Central memory CD4-positive, alpha-beta T cell (primary cell): ENCODE data around the gene EHMT2.
A peak's percentile ranks its signal among the peaks of the same experiment; 100 is the strongest.
"Not testable (repeated sequence)": the region's sequence is repeated elsewhere in the genome, so short reads cannot be mapped to it uniquely, and the experiment has no call there.

ENCODE experiments used
- DNase-seq: peaks from one replicate; pipeline ENCODE4 v3.0.0; 2022
- total RNA-seq, 3 experiments: gene quantifications; one replicate each; lab custom pipeline; 2026; lab: John Stamatoyannopoulos, UW

EHMT2 gene
- total RNA-seq = 74.5 to 93.8 (median 84.3) reads per million in 3 experiments

DNA sequence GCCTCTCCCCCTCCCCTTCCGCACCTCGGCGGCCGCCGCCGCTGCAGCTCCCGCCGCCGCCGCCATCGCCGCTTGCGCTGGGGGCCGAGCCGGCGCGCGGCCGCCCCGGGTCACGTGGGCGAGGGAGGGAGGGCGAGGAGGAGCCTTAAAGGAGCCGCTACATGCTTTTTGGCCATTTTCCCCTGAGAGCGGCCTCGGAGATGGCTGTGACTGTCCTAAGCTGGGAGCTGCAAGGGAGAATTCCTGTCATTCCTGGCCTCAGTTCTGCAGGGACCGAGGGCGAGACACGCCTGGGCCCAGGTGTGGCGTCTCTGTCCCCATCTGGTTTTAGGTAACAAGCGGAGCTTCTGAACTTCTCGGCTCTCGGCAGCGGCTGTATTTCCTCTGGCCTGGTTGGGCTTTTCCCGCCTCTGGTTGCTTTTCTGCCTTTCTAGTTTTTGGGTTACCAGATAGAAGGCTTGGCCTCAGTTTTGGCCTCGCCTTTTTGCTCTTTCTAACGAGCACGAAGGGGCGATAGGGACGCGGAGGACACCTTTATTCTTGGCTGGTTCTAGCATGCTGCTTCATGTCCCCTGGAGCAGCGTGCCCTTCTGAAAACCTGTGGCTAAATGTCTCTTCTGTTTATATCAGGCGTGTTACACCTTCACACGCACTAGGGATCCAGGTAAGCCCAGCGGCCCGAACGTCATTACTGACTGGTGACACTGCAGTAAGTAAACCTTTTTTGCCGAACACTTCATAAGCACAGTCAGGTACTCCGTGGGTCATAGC, at the start of gene EHMT2:
TSS of gene EHMT2 (minus strand) at position 87 of the 771 bp plus-strand sequence. CDS start at position 66, 21 bp downstream.
- DNase-seq = peak; percentile 83

- no peak for DNase-seq
Measured at GRCh38 chr6:31947070-31947675, 49.7 kb upstream of the EHMT2 start.

DNA sequence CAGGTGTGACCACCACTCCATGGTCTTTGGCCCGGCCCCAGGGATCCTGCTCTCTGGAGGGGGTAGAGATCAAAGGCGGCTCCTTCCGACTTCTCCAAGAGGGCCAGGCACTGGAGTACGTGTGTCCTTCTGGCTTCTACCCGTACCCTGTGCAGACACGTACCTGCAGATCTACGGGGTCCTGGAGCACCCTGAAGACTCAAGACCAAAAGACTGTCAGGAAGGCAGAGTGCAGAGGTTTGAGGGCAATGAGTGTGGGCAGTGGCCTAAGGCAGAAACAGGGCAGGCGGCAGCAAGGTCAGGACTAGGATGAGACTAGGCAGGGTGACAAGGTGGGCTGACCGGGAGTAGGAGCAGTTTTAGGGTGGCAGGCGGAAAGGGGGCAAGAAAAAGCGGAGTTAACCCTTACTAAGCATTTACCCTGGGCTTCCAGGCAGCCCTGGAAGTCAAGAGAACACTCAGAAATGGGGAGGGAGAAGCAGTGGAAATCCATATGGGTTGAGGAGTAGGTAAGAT, 48.9 kb upstream of the EHMT2 start:
- no peak for DNase-seq

DNA sequence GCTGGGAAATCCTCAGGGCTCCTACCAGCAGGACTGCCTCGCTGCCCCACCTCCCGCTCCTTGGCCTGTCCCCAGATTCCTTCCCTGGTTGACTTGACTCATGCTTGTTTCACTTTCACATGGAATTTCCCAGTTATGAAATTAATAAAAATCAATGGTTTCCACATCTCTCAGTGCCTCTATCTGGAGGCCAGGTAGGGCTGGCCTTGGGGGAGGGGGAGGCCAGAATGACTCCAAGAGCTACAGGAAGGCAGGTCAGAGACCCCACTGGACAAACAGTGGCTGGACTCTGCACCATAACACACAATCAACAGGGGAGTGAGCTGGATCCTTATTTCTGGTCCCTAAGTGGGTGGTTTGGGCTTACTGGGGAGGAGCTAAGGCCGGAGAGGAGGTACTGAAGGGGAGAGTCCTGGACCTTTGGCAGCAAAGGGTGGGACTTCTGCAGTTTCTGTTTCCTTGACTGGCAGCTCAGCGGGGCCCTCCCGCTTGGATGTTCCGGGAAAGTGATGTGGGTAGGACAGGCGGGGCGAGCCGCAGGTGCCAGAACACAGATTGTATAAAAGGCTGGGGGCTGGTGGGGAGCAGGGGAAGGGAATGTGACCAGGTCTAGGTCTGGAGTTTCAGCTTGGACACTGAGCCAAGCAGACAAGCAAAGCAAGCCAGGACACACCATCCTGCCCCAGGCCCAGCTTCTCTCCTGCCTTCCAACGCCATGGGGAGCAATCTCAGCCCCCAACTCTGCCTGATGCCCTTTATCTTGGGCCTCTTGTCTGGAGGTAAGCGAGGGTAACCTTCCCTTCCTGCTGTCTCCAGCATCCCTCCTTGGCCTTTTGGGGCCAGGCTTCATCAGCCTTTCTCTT, 48.2 kb upstream of the EHMT2 start, which contains the start of gene CFB:
TSS of gene CFB (plus strand) at position 589 of the 863 bp plus-strand sequence. CDS start at position 716, 127 bp downstream.
- no peak for DNase-seq

GRCh38 chr6:31945154-31945506, 47.6 kb upstream of the EHMT2 start:
- DNase-seq = no peak

- no peak for DNase-seq
Measured at GRCh38 chr6:31943742-31944141, 46.2 kb upstream of the EHMT2 start.

GRCh38 chr6:31940256-31940664, 42.8 kb upstream of the EHMT2 start:
- no peak for DNase-seq

GRCh38 chr6:31935823-31936222, 38.3 kb upstream of the EHMT2 start:
- no peak for DNase-seq

DNA sequence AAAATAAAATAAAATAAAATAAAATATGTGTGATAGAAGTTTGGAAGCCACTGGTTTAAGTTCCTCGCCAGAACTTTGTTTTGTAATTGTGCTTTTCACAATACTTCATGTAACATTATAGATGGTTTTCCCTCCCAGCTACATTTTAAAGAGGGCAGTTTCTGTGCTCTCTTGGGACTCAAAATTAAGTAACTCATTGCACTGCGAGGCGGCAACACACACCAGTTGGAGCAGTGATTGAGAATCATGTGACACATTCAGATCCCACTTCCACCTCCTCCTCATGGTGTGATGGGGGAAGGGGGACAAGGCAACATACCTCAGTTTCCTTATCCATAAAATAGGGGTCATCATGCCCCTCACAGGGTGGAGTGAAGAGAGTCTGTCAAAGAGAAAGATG, 37.5 kb upstream of the EHMT2 start:
- DNase-seq = no peak

GRCh38 chr6:31933537-31933936, 36.0 kb upstream of the EHMT2 start:
- DNase-seq = no peak

GRCh38 chr6:31932137-31932536, 34.6 kb upstream of the EHMT2 start:
- DNase-seq = not testable (repeated sequence)

GRCh38 chr6:31930962-31931361, 33.5 kb upstream of the EHMT2 start:
- no peak for DNase-seq

DNA sequence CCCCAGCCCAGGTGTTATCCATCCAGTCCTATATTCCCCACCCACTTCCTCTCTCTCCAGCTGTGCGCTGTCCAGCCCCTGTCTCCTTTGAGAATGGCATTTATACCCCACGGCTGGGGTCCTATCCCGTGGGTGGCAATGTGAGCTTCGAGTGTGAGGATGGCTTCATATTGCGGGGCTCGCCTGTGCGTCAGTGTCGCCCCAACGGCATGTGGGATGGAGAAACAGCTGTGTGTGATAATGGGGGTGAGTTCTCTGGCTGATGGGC, 31.1 kb upstream of the EHMT2 start:
- DNase-seq = no peak

DNA sequence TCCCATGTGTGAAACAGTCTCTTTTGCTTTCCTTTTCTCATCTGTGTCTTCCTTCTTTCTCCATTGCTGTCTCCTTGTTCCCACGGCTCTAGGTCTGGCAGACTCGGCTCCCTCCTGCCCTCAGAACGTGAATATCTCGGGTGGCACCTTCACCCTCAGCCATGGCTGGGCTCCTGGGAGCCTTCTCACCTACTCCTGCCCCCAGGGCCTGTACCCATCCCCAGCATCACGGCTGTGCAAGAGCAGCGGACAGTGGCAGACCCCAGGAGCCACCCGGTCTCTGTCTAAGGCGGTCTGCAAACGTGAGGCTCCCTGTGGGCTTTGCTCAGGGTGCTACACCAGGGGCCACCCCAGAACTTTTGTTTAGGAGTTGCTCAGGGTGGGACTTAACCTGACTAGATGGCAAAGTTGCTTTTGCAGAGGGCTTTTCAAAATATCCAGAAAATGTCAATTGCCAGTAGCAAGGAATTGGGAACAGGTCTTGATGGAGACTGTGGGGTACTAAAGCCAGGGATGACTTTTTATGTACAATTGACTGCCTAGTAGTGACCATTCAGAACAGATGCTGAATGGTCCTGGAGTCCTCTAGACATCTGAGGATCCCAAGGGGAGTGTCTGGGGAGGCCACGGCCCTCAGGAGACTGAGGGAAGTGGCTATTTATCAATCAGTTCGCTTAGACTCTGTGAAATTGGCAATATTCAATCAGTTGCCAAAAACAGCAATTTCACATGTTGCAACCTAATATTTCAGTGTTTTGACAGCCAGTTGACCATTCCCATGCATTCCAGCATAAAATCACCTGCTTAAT, 30.6 kb upstream of the EHMT2 start:
- DNase-seq = no peak

GRCh38 chr6:31927242-31927862, 29.9 kb upstream of the EHMT2 start, which contains the start of gene C2:
Gene C2, plus strand, starts transcription at chr6:31927717. Its CDS starts 36 bp downstream, at chr6:31927753.
- no peak for DNase-seq

- no peak for DNase-seq
Measured at GRCh38 chr6:31922942-31923341, 25.4 kb upstream of the EHMT2 start.

GRCh38 chr6:31920811-31921210, 23.3 kb upstream of the EHMT2 start:
- no peak for DNase-seq

- no peak for DNase-seq
Measured at GRCh38 chr6:31919624-31920303, 22.3 kb upstream of the EHMT2 start.

GRCh38 chr6:31918069-31918720, 20.7 kb upstream of the EHMT2 start:
- no peak for DNase-seq

DNA sequence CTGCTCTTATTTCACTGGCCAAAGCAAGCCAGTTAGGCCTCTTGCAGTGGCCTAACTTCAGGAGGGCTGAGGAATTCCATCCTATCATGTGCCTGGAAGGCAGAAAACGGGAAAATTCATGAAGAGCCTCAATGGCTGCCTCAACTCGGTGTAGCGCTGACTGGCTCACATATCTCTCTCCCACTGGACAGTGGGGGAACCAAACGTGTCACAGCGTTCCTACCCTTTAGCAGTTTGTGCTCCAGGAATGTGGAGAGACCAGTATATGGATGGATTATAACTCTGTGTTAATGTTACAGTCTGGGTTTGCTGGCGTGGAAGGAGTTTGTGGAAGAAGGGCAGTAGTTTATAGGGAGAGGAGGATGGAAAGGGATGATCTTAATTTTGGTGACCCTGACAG, 18.3 kb upstream of the EHMT2 start:
- DNase-seq = no peak

DNA sequence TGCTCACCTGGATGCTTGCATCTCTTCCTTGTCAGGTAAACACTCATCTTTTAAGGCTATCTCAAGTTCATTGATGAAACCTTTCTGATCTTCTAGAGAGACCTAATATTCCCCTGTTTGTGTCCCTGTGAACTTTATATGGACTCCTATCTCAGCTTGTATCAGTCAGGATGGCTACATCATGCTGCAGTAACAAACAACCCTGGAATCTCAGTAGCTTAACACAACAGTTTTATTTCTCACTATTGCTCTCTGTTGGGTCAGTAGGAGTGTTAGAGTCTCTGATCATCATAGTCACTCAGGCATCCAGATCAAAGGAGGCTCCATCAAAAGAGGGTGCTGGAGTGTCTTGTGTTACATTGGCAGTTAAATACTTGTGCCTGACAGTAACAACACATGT, 17.9 kb upstream of the EHMT2 start:
- no peak for DNase-seq
